AG09319 (cell line): ENCODE data around the gene SPRY4.
A peak's percentile ranks its signal among the peaks of the same experiment; 100 is the strongest.
"Not testable (repeated sequence)": the region's sequence is repeated elsewhere in the genome, so short reads cannot be mapped to it uniquely, and the experiment has no call there.

ENCODE experiments used
- DNase-seq: peaks from one replicate; pipeline ENCODE4 v3.0.0-alpha.2; 2010; ENCODE audit warnings: low read depth; ENCODE audit errors: extremely low read depth
- TF ChIP-seq, protein P1 (sequence below): IDR thresholded peaks from 2 replicates; pipeline ENCODE4 v1.5.1; 2011; ENCODE audit warnings: low read depth, mild to moderate bottlenecking, inconsistent platforms, low read length, moderate library complexity

SPRY4 gene

DNA sequence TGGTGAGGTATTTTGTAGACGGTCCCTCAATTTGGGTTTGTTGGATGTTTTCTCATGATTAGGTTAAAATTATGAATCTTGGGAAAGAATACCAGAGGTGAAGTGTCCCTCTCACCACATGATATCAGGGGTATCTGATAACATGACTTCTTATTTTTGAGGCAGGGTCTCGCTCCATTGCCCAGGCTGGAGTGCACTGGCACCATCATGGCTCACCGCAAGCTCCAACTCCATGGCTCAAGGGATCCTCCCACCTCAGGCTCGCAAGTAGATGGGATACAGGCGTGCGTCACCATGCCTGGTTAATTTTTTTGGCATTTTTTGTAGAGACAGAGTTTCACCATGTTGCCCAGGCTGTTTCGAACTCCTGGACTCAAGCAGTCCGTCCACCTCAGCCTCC lies 24.1 kb downstream of the SPRY4 start:
- DNase-seq = no peak
- TF ChIP-seq, protein P1, sequence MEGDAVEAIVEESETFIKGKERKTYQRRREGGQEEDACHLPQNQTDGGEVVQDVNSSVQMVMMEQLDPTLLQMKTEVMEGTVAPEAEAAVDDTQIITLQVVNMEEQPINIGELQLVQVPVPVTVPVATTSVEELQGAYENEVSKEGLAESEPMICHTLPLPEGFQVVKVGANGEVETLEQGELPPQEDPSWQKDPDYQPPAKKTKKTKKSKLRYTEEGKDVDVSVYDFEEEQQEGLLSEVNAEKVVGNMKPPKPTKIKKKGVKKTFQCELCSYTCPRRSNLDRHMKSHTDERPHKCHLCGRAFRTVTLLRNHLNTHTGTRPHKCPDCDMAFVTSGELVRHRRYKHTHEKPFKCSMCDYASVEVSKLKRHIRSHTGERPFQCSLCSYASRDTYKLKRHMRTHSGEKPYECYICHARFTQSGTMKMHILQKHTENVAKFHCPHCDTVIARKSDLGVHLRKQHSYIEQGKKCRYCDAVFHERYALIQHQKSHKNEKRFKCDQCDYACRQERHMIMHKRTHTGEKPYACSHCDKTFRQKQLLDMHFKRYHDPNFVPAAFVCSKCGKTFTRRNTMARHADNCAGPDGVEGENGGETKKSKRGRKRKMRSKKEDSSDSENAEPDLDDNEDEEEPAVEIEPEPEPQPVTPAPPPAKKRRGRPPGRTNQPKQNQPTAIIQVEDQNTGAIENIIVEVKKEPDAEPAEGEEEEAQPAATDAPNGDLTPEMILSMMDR = no peak

DNA sequence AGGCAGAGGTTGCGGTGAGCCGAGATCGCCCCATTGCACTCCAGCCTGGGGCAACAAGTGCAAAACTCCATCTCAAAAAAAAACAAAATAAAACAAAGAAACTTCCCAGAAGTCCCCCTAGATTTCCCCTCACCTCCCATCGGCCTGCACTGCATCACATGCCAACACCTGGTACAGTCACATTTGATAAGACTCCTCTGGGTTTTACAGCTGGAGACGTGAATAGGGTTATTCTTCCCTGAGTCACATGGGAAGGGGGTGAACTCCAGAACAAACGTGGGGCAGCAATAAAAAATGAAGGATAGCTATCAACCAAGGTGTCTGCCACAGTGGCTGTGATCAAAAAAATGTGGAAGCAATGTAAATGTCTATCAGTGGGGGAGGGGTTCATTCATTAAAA lies 26.0 kb downstream of the SPRY4 start:
- TF ChIP-seq, protein P1 = no peak

DNA sequence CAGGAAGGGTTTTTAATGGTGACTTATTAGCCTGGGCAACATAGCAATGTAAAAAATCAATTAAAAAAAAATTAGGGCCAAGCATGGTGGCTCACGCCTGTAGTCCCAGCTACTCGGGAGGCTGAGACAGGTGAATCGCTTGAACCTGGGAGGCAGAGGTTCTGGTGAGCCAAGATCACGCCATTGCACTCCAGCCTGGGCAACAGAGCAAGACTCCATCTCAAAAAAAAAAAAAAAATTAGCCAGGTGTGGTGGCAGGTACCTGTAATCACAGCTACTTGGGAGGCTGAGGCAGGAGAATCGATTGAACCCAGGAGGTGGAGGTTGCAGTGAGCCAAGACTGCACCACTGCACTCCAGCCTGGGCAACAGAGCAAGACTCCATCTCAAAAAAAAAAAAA lies 27.0 kb downstream of the SPRY4 start:
- DNase-seq = not testable (repeated sequence)

More for the DNA sequence above, 26.0 kb downstream of the SPRY4 start:
- no peak for DNase-seq

DNA sequence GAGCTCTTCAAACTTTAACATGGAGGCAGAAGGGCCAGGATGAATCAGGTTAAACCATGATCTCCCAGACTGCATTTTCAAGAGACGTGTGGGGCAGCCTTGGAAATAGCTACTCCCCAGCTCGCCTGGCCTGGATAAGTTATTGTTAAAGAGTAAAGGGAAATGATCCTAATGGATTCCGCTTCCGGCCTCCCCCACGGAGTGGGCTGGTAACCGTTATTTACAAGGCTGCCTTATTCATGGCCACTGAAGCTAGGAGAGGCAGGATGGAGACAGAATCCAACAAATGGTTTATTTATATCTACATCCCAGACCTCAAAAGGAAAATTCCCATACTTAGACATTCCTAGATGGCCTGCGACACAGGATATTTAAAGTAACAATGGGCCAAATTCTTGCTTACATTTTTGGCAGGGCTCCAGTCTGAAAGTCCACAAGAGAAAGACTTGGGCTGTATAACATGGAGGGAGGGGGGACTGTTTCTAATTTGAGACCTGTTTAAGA lies 27.9 kb downstream of the SPRY4 start:
- TF ChIP-seq, protein P1 = no peak

DNA sequence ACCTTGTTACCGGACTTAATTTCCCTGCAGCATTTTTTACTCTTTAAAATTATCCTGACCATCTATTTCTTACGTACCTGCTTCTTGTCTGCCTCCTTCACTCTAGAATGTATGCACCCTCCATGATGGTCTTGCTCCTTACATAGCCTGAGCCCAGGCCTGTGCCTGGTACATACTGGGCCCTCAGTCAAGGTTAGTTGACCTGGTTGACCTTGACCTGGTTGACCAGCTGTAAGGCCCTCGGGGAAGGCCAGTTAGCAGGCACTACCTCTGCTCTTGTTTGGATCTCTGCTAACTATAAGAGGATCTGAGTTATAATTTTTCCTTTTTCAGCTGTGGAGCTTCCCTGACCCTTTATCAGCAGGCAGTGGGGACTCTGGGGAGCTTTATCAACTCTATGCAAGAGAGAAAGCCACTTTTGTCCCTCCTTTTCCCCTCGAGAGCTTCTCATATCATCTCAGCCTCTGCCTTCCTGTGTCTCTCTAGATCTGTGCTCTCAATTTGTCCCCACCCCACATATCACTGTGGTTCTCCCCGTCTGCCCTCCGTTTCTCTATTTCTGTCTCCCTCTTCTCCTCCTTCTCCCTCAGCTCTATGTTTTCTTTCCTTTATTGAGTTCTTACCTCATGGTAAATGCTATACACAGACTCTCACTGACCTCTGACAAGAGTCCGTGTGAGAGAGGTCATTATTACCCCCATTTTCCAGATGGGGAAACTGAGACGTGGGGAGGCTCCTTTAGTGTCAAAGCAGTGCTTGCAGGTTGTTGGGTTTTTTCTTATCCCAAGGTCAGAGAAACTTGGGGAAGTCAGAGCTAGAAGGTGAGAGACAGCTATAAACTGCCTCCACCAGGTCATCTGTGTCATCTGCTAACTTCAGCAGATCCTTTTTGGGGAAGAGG lies 28.6 kb downstream of the SPRY4 start:
- DNase-seq = no peak
- TF ChIP-seq, protein P1 = no peak

More for the DNA sequence above, 27.9 kb downstream of the SPRY4 start:
- DNase-seq = peak; percentile 54

DNA sequence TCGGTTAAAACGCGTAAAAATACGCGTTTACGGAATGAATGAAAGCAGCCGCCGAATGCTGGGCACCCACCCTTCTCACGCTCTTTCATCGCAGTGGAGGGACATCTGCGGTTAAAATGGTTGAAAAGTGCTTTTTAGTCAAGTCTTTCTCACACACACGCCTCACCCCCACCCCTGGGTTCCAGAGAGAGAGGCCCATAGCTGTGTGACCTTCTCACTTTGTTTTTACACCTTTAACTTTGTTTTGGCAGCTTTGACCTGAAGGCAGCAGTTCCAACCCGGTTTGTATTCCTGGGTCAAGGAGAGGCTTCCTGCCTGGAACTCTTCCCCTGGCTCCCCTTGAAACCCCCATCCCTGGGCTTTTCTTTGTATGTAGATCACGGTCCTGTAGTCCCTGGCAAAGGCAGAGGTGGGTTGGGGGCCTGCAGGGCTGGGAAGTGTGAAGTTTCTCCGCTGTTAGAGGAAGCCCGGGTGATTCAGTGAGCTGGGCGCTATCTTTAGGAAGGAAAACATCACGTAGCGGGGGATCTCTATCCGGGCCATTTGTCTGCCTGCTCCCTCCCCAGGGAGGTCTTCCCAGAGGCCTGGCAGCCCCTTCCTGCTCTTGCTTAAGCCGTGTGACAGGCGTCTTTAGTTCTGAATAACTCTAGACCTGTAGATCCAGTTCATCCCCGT lies 29.6 kb downstream of the SPRY4 start:
- DNase-seq = no peak
- TF ChIP-seq, protein P1 = no peak

DNA sequence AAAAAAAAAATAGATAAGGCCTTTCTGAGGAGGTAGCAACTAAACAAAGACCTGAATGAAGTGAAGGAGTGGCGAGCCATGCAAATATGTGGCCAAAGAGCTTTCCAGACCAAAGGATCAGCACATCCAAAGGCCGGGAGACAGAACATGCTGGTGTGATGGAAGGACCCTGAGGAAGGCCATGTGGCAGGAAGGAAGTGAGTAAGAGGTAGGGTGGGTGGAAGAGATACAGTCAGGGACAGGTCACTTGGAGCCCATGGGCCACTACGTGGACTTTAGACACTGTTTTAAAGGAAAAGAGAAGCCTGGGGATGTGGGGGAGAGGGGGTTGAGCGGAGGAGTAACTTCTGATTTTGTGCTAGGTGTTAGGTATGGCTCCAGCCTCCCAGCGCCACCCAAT lies 31.3 kb downstream of the SPRY4 start:
- TF ChIP-seq, protein P1 = no peak
- DNase-seq = no peak
